ENCODE results near the gene ZNF845.
"Not testable (repeated sequence)": the region's sequence is repeated elsewhere in the genome, so short reads cannot be mapped to it uniquely, and the experiment has no call there.

Gene ZNF845

GRCh38 chr19:53333463-53334449 is at the start of gene ZNF845:
Gene ZNF845, plus strand, starts transcription at chr19:53333749. Its CDS starts 7,559 bp downstream, at chr19:53341308.
- peak; percentile 96 for DNase-seq (ENCODE audit: low read depth)

- DNase-seq (ENCODE audit: low read depth), result no peak
These were observed 48.5 kb upstream of the ZNF845 start for GRCh38 chr19:53285087-53285486.

GRCh38 chr19:53290758-53291549 is 42.6 kb upstream of the ZNF845 start:
- DNase-seq (ENCODE audit: low read depth), result no peak

DNA sequence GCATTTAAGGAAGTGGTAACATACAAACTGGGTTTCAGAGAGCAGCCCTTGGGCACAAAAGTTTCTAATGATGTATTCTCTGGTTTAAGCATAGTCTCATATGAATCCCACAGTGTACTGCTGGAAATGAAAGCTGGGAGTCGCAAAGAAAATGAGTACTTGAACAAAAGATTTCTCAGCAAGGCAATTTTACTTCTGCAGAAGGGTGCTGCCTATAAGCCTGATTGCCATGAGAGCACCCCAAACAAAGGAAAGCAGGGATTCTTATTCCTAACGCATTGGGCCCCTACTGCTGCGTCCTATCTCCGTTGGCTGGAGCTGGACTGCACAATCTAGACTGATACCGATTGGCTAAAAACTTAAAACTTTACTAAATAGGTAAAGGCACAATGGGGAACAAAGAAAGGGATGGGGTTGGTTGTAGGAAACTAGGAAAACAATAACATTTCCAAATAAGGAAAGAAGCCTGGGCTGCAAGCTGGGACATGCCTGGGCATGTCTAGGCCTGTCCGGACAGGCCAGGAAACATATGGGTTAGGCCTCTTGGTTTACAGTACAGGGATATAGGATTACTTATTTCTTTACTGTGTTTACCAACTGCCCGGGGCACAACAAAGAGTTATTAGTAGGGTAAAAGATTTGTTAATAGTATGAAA is 38.6 kb upstream of the ZNF845 start:
- no peak for DNase-seq (ENCODE audit: low read depth)

- not testable (repeated sequence) for DNase-seq (ENCODE audit: low read depth)
These were observed 32.2 kb upstream of the ZNF845 start for GRCh38 chr19:53301341-53301740.

- DNase-seq (ENCODE audit: low read depth), result no peak
These were observed 25.2 kb upstream of the ZNF845 start for GRCh38 chr19:53308339-53308811.

DNA sequence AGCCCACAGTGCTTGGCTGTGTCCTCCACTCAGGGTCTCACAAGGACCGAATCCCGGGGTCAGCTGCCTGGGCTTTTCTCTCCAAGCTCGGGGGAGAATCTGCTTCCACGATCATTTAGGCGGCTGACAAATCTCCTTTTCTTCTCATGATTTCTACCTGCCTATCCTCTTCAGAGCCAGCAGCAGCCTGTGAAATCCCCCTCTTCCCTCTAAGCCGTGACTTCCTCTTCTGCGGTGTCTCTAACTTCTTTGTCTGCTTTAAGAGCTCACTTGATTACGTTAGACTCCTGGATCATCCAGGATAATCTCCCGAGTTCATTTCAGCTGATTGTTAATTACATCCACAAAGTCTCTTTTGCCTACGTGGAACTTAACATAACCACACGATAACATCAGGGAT is 22.5 kb upstream of the ZNF845 start:
- no peak for DNase-seq (ENCODE audit: low read depth)

- DNase-seq (ENCODE audit: low read depth), result no peak
These were observed 21.7 kb upstream of the ZNF845 start for GRCh38 chr19:53311897-53312296.

DNA sequence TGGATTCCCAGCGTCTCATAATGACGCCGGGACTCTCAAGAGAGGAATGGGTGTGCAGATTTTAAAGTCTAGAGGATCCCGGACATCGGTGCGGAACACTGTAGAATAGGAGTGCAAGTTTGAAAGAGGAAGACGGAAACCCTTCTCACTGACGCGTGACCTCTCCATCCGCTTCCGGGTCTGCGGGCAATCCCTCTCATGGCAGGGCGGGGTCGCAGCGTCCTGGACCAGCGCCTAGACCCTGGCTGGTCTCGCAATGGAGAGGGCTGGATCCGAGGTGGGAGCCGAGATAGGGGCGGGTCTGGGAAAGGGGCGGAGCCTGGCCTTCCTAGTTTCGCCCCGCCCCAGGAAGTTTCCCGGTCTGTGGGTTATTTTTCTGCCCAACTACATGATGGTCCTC is 4.6 kb upstream of the ZNF845 start:
- DNase-seq (ENCODE audit: low read depth), result no peak

- DNase-seq (ENCODE audit: low read depth), result no peak
These were observed 1.1 kb upstream of the ZNF845 start for GRCh38 chr19:53332484-53332883.

GRCh38 chr19:53333066-53333462 is 485 bp upstream of the ZNF845 start:
- no peak for DNase-seq (ENCODE audit: low read depth)

DNA sequence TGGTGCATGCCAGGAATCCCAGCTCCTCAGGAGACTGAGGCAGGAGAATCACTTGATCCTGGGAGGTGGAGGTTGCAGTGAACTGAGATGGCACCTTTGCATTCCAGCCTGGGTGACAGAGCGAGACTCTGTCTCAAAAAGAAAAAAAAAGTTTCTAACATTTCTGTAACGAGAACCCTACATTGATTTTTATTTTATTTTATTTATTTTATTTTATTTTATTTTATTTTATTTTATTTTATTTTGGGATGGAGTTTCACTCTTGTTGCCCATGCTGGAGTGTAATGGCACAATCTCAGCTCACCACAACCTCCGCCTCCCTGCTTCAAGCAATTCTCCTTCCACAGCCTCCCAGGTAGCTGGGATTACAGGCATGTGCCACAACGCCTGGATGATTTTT is 10.9 kb downstream of the ZNF845 start:
- not testable (repeated sequence) for DNase-seq (ENCODE audit: low read depth)

GRCh38 chr19:53355739-53356138 is 22.2 kb downstream of the ZNF845 start:
- DNase-seq (ENCODE audit: low read depth), result no peak

GRCh38 chr19:53357821-53358581 is 24.5 kb downstream of the ZNF845 start:
- DNase-seq (ENCODE audit: low read depth), result no peak

- not testable (repeated sequence) for DNase-seq (ENCODE audit: low read depth)
These were observed 26.5 kb downstream of the ZNF845 start for GRCh38 chr19:53360056-53360455.

GRCh38 chr19:53365134-53365898 is 31.8 kb downstream of the ZNF845 start, which contains the start of gene ZNF525:
Gene ZNF525, plus strand, starts transcription at chr19:53365705. Its CDS starts 6,577 bp downstream, at chr19:53372282.
- DNase-seq (ENCODE audit: low read depth), result peak; percentile 85

- DNase-seq (ENCODE audit: low read depth), result peak; percentile 1
These were observed 32.4 kb downstream of the ZNF845 start for GRCh38 chr19:53365899-53366493.

- DNase-seq (ENCODE audit: low read depth), result no peak
These were observed 38.6 kb downstream of the ZNF845 start for GRCh38 chr19:53372196-53372595.

GRCh38 chr19:53374288-53374687 is 40.7 kb downstream of the ZNF845 start:
- no peak for DNase-seq (ENCODE audit: low read depth)

- DNase-seq (ENCODE audit: low read depth), result no peak
These were observed 41.2 kb downstream of the ZNF845 start for GRCh38 chr19:53374743-53375142.

All from stimulated activated CD8-positive, alpha-beta memory T cell treated with anti-CD3 and anti-CD28 coated beads, Interleukin-15, amount 100 ng/mL, for 24 hours (primary cell).